Measurements from ENCODE around the gene VWA8.
"Not testable (repeated sequence)": the region's sequence is repeated elsewhere in the genome, so short reads cannot be mapped to it uniquely, and the experiment has no call there.

VWA8 gene

GRCh38 chr13:41847216-41847615 is 113.7 kb downstream of the VWA8 start:
- no peak overlapping the region for H3K27ac ChIP-seq (ENCODE audit: low read depth, low read length)
- no peak overlapping the region for H3K9ac ChIP-seq (ENCODE audit: low read length)
- no peaks in the 10 kb centered on the region for H3K9me3 ChIP-seq (ENCODE audit: low read length)
- H3K4me3 ChIP-seq (ENCODE audit: low read depth in 1 of 2, low read length in 2 of 2) = no peak overlapping the region
- H3K36me3 ChIP-seq (ENCODE audit: insufficient read depth, low read length) = no peaks in the 10 kb centered on the region
- H3K27me3 ChIP-seq (ENCODE audit: control insufficient read depth in 1 of 2, insufficient read depth in 2 of 2, low read length in 2 of 2) = no peaks in the 10 kb centered on the region
- peaks cover 13% of the 10 kb centered on the region for H3K4me1 ChIP-seq (ENCODE audit: insufficient read depth, low read length)

GRCh38 chr13:41842036-41842620 is 118.8 kb downstream of the VWA8 start:
- Histone ChIP-seq H3K27ac (ENCODE audit: low read depth, low read length) (no peak overlapping the region), H3K27me3 (ENCODE audit: control insufficient read depth in 1 of 2, insufficient read depth in 2 of 2, low read length in 2 of 2) (no peaks in the 10 kb centered on the region)

GRCh38 chr13:41837629-41838028 is 123.3 kb downstream of the VWA8 start:
- no peaks in the 10 kb centered on the region for H3K9me3 ChIP-seq (ENCODE audit: low read length)
- H3K27ac ChIP-seq (ENCODE audit: low read depth, low read length) = no peak overlapping the region
- H3K36me3 ChIP-seq (ENCODE audit: insufficient read depth, low read length) = no peaks in the 10 kb centered on the region
- H3K9ac ChIP-seq (ENCODE audit: low read length) = no peak overlapping the region
- peaks cover 4% of the 10 kb centered on the region for H3K4me1 ChIP-seq (ENCODE audit: insufficient read depth, low read length)
- H3K4me3 ChIP-seq (ENCODE audit: low read depth in 1 of 2, low read length in 2 of 2) = no peak overlapping the region
- H3K27me3 ChIP-seq (ENCODE audit: control insufficient read depth in 1 of 2, insufficient read depth in 2 of 2, low read length in 2 of 2) = no peaks in the 10 kb centered on the region

More at GRCh38 chr13:41842036-41842620, 118.8 kb downstream of the VWA8 start:
- Histone ChIP-seq H3K9me3 (ENCODE audit: low read length) (no peaks in the 10 kb centered on the region), H3K4me3 (ENCODE audit: low read depth in 1 of 2, low read length in 2 of 2) (no peak overlapping the region), H3K36me3 (ENCODE audit: insufficient read depth, low read length) (no peaks in the 10 kb centered on the region), H3K9ac (ENCODE audit: low read length) (no peak overlapping the region), H3K4me1 (ENCODE audit: insufficient read depth, low read length) (peaks cover 9% of the 10 kb centered on the region)

GRCh38 chr13:41835871-41836270 is 125.0 kb downstream of the VWA8 start:
- no peaks in the 10 kb centered on the region for H3K9me3 ChIP-seq (ENCODE audit: low read length)
- H3K27me3 ChIP-seq (ENCODE audit: control insufficient read depth in 1 of 2, insufficient read depth in 2 of 2, low read length in 2 of 2) = no peaks in the 10 kb centered on the region
- H3K27ac ChIP-seq (ENCODE audit: low read depth, low read length) = no peak overlapping the region
- no peaks in the 10 kb centered on the region for H3K4me1 ChIP-seq (ENCODE audit: insufficient read depth, low read length)
- no peaks in the 10 kb centered on the region for H3K36me3 ChIP-seq (ENCODE audit: insufficient read depth, low read length)
- no peak overlapping the region for H3K4me3 ChIP-seq (ENCODE audit: low read depth in 1 of 2, low read length in 2 of 2)
- no peak overlapping the region for H3K9ac ChIP-seq (ENCODE audit: low read length)

- not testable (repeated sequence) for H3K4me1 ChIP-seq (ENCODE audit: insufficient read depth, low read length); H3K4me3 ChIP-seq (ENCODE audit: low read depth in 1 of 2, low read length in 2 of 2); H3K9me3 ChIP-seq (ENCODE audit: low read length); H3K27ac ChIP-seq (ENCODE audit: low read depth, low read length); H3K36me3 ChIP-seq (ENCODE audit: insufficient read depth, low read length); H3K27me3 ChIP-seq (ENCODE audit: control insufficient read depth in 1 of 2, insufficient read depth in 2 of 2, low read length in 2 of 2); H3K9ac ChIP-seq (ENCODE audit: low read length)
Measured at GRCh38 chr13:41834697-41835096, 126.2 kb downstream of the VWA8 start.

GRCh38 chr13:41833831-41834230 is 127.1 kb downstream of the VWA8 start:
- no peak overlapping the region for H3K27ac ChIP-seq (ENCODE audit: low read depth, low read length)
- H3K4me1 ChIP-seq (ENCODE audit: insufficient read depth, low read length) = no peaks in the 10 kb centered on the region
- no peaks in the 10 kb centered on the region for H3K27me3 ChIP-seq (ENCODE audit: control insufficient read depth in 1 of 2, insufficient read depth in 2 of 2, low read length in 2 of 2)
- H3K9me3 ChIP-seq (ENCODE audit: low read length) = no peaks in the 10 kb centered on the region
- H3K9ac ChIP-seq (ENCODE audit: low read length) = no peak overlapping the region
- no peak overlapping the region for H3K4me3 ChIP-seq (ENCODE audit: low read depth in 1 of 2, low read length in 2 of 2)
- no peaks in the 10 kb centered on the region for H3K36me3 ChIP-seq (ENCODE audit: insufficient read depth, low read length)

- Histone ChIP-seq H3K9me3 (ENCODE audit: low read length) (no peaks in the 10 kb centered on the region), H3K4me3 (ENCODE audit: low read depth in 1 of 2, low read length in 2 of 2) (no peak overlapping the region), H3K36me3 (ENCODE audit: insufficient read depth, low read length) (no peaks in the 10 kb centered on the region), H3K27me3 (ENCODE audit: control insufficient read depth in 1 of 2, insufficient read depth in 2 of 2, low read length in 2 of 2) (no peaks in the 10 kb centered on the region), H3K27ac (ENCODE audit: low read depth, low read length) (no peak overlapping the region), H3K9ac (ENCODE audit: low read length) (no peak overlapping the region), H3K4me1 (ENCODE audit: insufficient read depth, low read length) (no peaks in the 10 kb centered on the region)
Measured at GRCh38 chr13:41833201-41833600, 127.7 kb downstream of the VWA8 start.

GRCh38 chr13:41827507-41828213 is 133.2 kb downstream of the VWA8 start:
- Histone ChIP-seq H3K4me3 (ENCODE audit: low read depth in 1 of 2, low read length in 2 of 2) (no peak overlapping the region), H3K27ac (ENCODE audit: low read depth, low read length) (no peak overlapping the region), H3K4me1 (ENCODE audit: insufficient read depth, low read length) (peaks cover 8% of the 10 kb centered on the region), H3K9me3 (ENCODE audit: low read length) (no peaks in the 10 kb centered on the region), H3K36me3 (ENCODE audit: insufficient read depth, low read length) (no peaks in the 10 kb centered on the region), H3K27me3 (ENCODE audit: control insufficient read depth in 1 of 2, insufficient read depth in 2 of 2, low read length in 2 of 2) (no peaks in the 10 kb centered on the region), H3K9ac (ENCODE audit: low read length) (no peak overlapping the region)

GRCh38 chr13:41825691-41826090 is 135.2 kb downstream of the VWA8 start:
- Histone ChIP-seq H3K9ac (ENCODE audit: low read length) (no peak overlapping the region), H3K4me1 (ENCODE audit: insufficient read depth, low read length) (peaks cover 8% of the 10 kb centered on the region), H3K9me3 (ENCODE audit: low read length) (no peaks in the 10 kb centered on the region), H3K36me3 (ENCODE audit: insufficient read depth, low read length) (no peaks in the 10 kb centered on the region), H3K27ac (ENCODE audit: low read depth, low read length) (no peak overlapping the region), H3K4me3 (ENCODE audit: low read depth in 1 of 2, low read length in 2 of 2) (no peak overlapping the region), H3K27me3 (ENCODE audit: control insufficient read depth in 1 of 2, insufficient read depth in 2 of 2, low read length in 2 of 2) (no peaks in the 10 kb centered on the region)

- H3K9me3 ChIP-seq (ENCODE audit: low read length) = no peaks in the 10 kb centered on the region
- no peak overlapping the region for H3K4me3 ChIP-seq (ENCODE audit: low read depth in 1 of 2, low read length in 2 of 2)
- H3K36me3 ChIP-seq (ENCODE audit: insufficient read depth, low read length) = peaks cover 4% of the 10 kb centered on the region
- H3K27ac ChIP-seq (ENCODE audit: low read depth, low read length) = no peak overlapping the region
- H3K9ac ChIP-seq (ENCODE audit: low read length) = no peak overlapping the region
- H3K27me3 ChIP-seq (ENCODE audit: control insufficient read depth in 1 of 2, insufficient read depth in 2 of 2, low read length in 2 of 2) = no peaks in the 10 kb centered on the region
- H3K4me1 ChIP-seq (ENCODE audit: insufficient read depth, low read length) = peaks cover 8% of the 10 kb centered on the region
Measured at GRCh38 chr13:41823476-41823875, 137.4 kb downstream of the VWA8 start.

- H3K9ac ChIP-seq (ENCODE audit: low read length) = no peak overlapping the region
- peaks cover 4% of the 10 kb centered on the region for H3K4me1 ChIP-seq (ENCODE audit: insufficient read depth, low read length)
- peaks cover 4% of the 10 kb centered on the region for H3K36me3 ChIP-seq (ENCODE audit: insufficient read depth, low read length)
- H3K9me3 ChIP-seq (ENCODE audit: low read length) = no peaks in the 10 kb centered on the region
- H3K27me3 ChIP-seq (ENCODE audit: control insufficient read depth in 1 of 2, insufficient read depth in 2 of 2, low read length in 2 of 2) = no peaks in the 10 kb centered on the region
- H3K4me3 ChIP-seq (ENCODE audit: low read depth in 1 of 2, low read length in 2 of 2) = no peak overlapping the region
- H3K27ac ChIP-seq (ENCODE audit: low read depth, low read length) = no peak overlapping the region
Measured at GRCh38 chr13:41822560-41822959, 138.3 kb downstream of the VWA8 start.

GRCh38 chr13:41821238-41821594 is 139.7 kb downstream of the VWA8 start:
- H3K4me1 ChIP-seq (ENCODE audit: insufficient read depth, low read length) = no peaks in the 10 kb centered on the region

More at GRCh38 chr13:41821238-41821594, 139.7 kb downstream of the VWA8 start:
- no peak overlapping the region for H3K4me3 ChIP-seq (ENCODE audit: low read depth in 1 of 2, low read length in 2 of 2)
- H3K9me3 ChIP-seq (ENCODE audit: low read length) = no peaks in the 10 kb centered on the region
- peaks cover 4% of the 10 kb centered on the region for H3K36me3 ChIP-seq (ENCODE audit: insufficient read depth, low read length)
- H3K27ac ChIP-seq (ENCODE audit: low read depth, low read length) = no peak overlapping the region
- no peak overlapping the region for H3K9ac ChIP-seq (ENCODE audit: low read length)
- H3K27me3 ChIP-seq (ENCODE audit: control insufficient read depth in 1 of 2, insufficient read depth in 2 of 2, low read length in 2 of 2) = no peaks in the 10 kb centered on the region

All from muscle layer of colon (tissue), 2 donors.